Suprapubic skin (tissue), 4 donors: ENCODE measurements around the gene TOP1. TPM values are rescaled to one million over a fixed set of nuclear protein-coding genes. Genes with fewer than 3 reads are reported as not detected.
"Not testable (repeated sequence)": the region's sequence is repeated elsewhere in the genome, so short reads cannot be mapped to it uniquely, and the experiment has no call there.

ENCODE experiments used
- DNase-seq, 2 donors: peaks; one replicate each; pipeline ENCODE4 v3.0.0-alpha.2; 2019; ENCODE audit warnings: low spot score in 2 of 2
- H3K27ac ChIP-seq: fragments of 200-600 bp; sonication (generic); one replicate; pipeline ENCODE4 v1.5.1; 2019
- H3K27me3 ChIP-seq: fragments of 200-600 bp; sonication (generic); one replicate; pipeline ENCODE4 v1.5.1; 2019
- H3K36me3 ChIP-seq: fragments of 200-600 bp; sonication (generic); one replicate; pipeline ENCODE4 v1.5.1; 2019
- H3K4me1 ChIP-seq: fragments of 200-600 bp; sonication (generic); one replicate; pipeline ENCODE4 v1.5.1; 2019
- H3K4me3 ChIP-seq: fragments of 200-600 bp; sonication (generic); one replicate; pipeline ENCODE4 v1.5.1; 2019; ENCODE audit warnings: mild to moderate bottlenecking
- H3K9me3 ChIP-seq: fragments of 200-600 bp; sonication (generic); one replicate; pipeline ENCODE4 v1.5.1; 2019
- CTCF ChIP-seq, 2 donors: fragments of 200-600 bp in 1 of 2; fragments of 450-650 bp in 1 of 2; sonication (generic) in 1 of 2; IDR thresholded peaks; one replicate each; pipeline ENCODE4 v1.5.1; 2016 to 2019; ENCODE audit warnings: antibody characterized with exemption in 2 of 2, mild to moderate bottlenecking in 1 of 2, moderate library complexity in 1 of 2
- EP300 ChIP-seq: sonication (generic); formaldehyde crosslinking; IDR thresholded peaks from one replicate; pipeline ENCODE4 v1.6.1; 2017; ENCODE audit warnings: antibody characterized with exemption
- POLR2A ChIP-seq, 2 donors: fragments of 450-650 bp; IDR thresholded peaks; one replicate each; pipeline ENCODE4 v1.6.1; 2017; ENCODE audit warnings: antibody characterized with exemption in 2 of 2, mild to moderate bottlenecking in 2 of 2, moderate library complexity in 2 of 2
- POLR2AphosphoS5 ChIP-seq, 3 donors: sonication (generic); formaldehyde crosslinking; IDR thresholded peaks; one replicate each; pipeline ENCODE4 v1.6.1; 2017; ENCODE audit warnings: antibody characterized with exemption in 3 of 3
- WGBS: methylation state at CpG from one replicate; pipeline ENCODE4 v1.1.5; 2018; 5-methylcytosine and 5-hydroxymethylcytosine counted together
- total RNA-seq, 4 donors: library from RNA; depleted of rRNA; stranded (reverse); fragments of >200 nt; gene quantifications; one replicate each; pipeline ENCODE4 v1.1.0, GENCODE V29; 2016

The TOP1 gene
- total RNA-seq, 4 donors from 2014 or later = 25.8 to 32.6 (median 32.0) TPM

DNA sequence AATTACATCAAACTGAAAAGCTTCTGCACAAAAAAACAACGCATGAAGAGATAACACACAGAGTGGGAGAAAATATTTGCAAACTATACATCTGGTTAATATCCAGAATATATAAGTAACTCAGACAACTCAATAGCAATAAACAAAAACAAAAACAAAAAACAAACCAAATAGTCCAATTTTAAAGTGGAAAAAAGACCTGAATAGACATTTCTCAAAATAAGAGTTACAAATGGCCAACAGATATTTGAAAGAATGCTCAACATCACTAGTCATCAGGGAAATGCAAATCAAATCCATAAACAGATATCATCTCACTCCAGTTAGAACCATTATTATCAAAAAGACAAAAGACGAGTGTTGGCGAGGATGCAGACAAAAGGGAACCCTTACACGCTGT lies 28.8 kb upstream of the TOP1 start:
- 93% methylated on average over 4 of the region's 4 CpGs for WGBS
- no peak for TF ChIP-seq EP300
- no peak for TF ChIP-seq POLR2AphosphoS5 (IDR thresholded peaks at IDR 0.05)
- TF ChIP-seq CTCF (IDR thresholded peaks at IDR 0.05) = no peak
- TF ChIP-seq POLR2A (IDR thresholded peaks at IDR 0.05) = no peak
- H3K36me3 ChIP-seq = no peaks in the 10 kb centered on the region

DNA sequence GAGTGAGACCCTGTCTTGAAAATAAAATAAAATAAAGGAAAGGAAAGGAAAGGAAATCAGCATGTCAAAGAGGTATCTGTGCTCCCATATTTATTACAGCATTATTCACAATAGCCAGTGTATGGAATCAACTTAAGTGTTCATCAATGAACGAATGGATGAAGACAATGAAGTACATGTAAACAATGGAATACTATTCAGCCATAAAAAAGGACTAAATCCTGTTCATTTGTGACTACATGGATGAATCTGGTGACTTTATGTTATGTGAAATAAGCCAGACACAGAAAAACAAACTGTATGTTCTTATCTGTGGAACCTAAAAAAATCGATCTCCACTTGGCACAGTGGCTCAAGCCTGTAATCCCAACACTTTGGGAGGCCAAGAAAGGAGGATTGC lies 28.0 kb upstream of the TOP1 start:
- peaks cover 30% of the 10 kb centered on the region for H3K4me1 ChIP-seq
- H3K36me3 ChIP-seq = no peaks in the 10 kb centered on the region
- WGBS = 84% methylated on average over 2 of the region's 2 CpGs
- no peaks in the 10 kb centered on the region for H3K27me3 ChIP-seq
- H3K9me3 ChIP-seq = no peaks in the 10 kb centered on the region
- no peak for TF ChIP-seq CTCF (IDR thresholded peaks at IDR 0.05)
- no peak overlapping the region for H3K4me3 ChIP-seq
- H3K27ac ChIP-seq = no peak overlapping the region
- DNase-seq = no peak

More for the DNA sequence above, 28.8 kb upstream of the TOP1 start:
- Histone ChIP-seq H3K9me3 (no peaks in the 10 kb centered on the region), H3K4me3 (no peak overlapping the region), H3K27me3 (no peaks in the 10 kb centered on the region), H3K4me1 (peaks cover 23% of the 10 kb centered on the region), H3K27ac (no peak overlapping the region)
- no peak for DNase-seq

- Histone ChIP-seq H3K27me3 (no peaks in the 10 kb centered on the region), H3K27ac (no peak overlapping the region), H3K9me3 (no peaks in the 10 kb centered on the region), H3K4me1 (peaks cover 37% of the 10 kb centered on the region), H3K4me3 (no peak overlapping the region), H3K36me3 (no peaks in the 10 kb centered on the region)
- WGBS = 87% methylated on average over 4 of the region's 4 CpGs
- TF ChIP-seq CTCF (IDR thresholded peaks at IDR 0.05) = no peak
- TF ChIP-seq POLR2A (IDR thresholded peaks at IDR 0.05) = no peak
- no peak for TF ChIP-seq POLR2AphosphoS5 (IDR thresholded peaks at IDR 0.05)
- no peak for TF ChIP-seq EP300
- DNase-seq = no peak
Observed at GRCh38 chr20:41001497-41001896, 27.1 kb upstream of the TOP1 start.

- peak overlapping the region; percentile 93 for H3K27ac ChIP-seq
- peaks cover 47% of the 10 kb centered on the region for H3K4me1 ChIP-seq
- no peaks in the 10 kb centered on the region for H3K9me3 ChIP-seq
- WGBS = 100% methylated on average over 1 of the region's 1 CpG
- no peaks in the 10 kb centered on the region for H3K27me3 ChIP-seq
- TF ChIP-seq POLR2A (IDR thresholded peaks at IDR 0.05) = no peak
- no peak for TF ChIP-seq EP300
- TF ChIP-seq POLR2AphosphoS5 (IDR thresholded peaks at IDR 0.05) = no peak
- no peak for TF ChIP-seq CTCF (IDR thresholded peaks at IDR 0.05)
- no peak overlapping the region for H3K4me3 ChIP-seq
- DNase-seq = no peak
- H3K36me3 ChIP-seq = no peaks in the 10 kb centered on the region
Observed at GRCh38 chr20:41002842-41003142, 25.8 kb upstream of the TOP1 start.

DNA sequence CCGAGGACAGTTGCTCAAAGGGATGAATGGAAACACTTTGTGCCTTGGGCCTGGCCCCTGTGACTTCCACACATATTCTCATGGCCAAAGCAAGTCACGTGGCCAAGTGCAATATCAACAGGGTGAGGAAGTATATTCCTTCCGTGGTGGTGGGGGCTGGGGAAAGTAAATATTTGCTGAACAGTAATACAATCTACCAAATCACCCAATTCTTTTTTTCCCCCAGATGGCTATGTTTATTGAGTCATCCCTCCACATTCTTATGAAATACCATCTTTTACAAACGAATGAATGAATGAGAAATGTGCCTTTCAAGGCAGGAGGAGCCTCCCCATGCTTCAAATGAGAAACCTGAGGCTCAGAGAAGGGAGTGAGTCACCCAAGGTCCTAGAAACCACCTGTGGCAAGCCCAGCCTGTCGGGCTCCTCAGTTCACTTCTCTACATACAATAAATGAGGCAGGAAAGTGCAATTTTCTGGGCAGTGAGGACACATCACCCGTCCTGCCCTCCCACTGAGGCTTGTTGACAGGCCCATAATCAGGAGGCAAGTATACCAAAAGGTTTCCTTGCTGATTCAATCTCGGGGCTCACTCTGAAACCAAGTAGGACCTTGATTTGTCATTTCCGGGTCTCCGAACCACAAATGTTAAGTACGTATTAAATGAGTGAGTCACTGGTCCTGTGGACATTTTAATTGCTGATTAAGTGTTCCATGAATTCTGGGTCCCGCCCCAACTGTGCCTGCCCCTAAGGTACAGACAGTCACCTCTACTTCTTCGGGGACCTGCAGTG lies 25.3 kb upstream of the TOP1 start:
- no peaks in the 10 kb centered on the region for H3K27me3 ChIP-seq
- no peaks in the 10 kb centered on the region for H3K9me3 ChIP-seq
- DNase-seq = peak; percentile 90
- peaks cover 51% of the 10 kb centered on the region for H3K4me1 ChIP-seq
- H3K4me3 ChIP-seq = peak overlapping the region; percentile 28
- H3K27ac ChIP-seq = peak overlapping the region; percentile 93
- 38% methylated on average over 12 of the region's 12 CpGs for WGBS
- H3K36me3 ChIP-seq = no peaks in the 10 kb centered on the region
- TF ChIP-seq EP300 (no peak), POLR2AphosphoS5 (IDR thresholded peaks at IDR 0.05) (peak in 2 of 3 donors; percentile 15 to 45), POLR2A (IDR thresholded peaks at IDR 0.05) (no peak)

DNA sequence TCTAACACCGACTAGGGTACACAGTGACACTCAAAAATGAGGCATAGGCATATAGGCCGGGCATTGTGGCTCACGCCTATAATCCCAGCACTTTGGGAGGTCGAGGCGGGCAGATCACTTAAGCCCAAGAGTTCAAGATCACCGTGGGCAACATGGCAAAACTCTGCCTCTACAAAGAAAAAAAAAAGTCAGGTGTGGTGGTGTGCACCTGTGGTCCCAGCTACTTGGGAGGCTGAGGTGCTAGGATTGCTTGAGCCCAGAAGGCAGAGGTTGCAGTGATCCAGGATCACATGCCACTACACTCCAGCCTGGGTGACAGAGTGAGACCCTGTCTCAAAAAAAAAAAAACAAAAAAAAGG lies 24.7 kb upstream of the TOP1 start:
- H3K4me3 ChIP-seq = not testable (repeated sequence)

More for the DNA sequence above, 24.7 kb upstream of the TOP1 start:
- H3K4me1 ChIP-seq = peaks cover 51% of the 10 kb centered on the region
- not testable (repeated sequence) for H3K36me3 ChIP-seq, H3K27me3 ChIP-seq, H3K9me3 ChIP-seq
- WGBS = 78% methylated on average over 6 of the region's 6 CpGs
- DNase-seq = peak in 1 of 2 donors; percentile 14
- H3K27ac ChIP-seq = peak overlapping the region; percentile 93
